ENCODE results near the gene MYBPHL.

The MYBPHL gene

GRCh38 chr1:109265016-109265415 is 41.8 kb downstream of the MYBPHL start:
- no peak overlapping the region for H3K4me3 ChIP-seq (ENCODE audit: low read depth, low read length)
- TF ChIP-seq CTCF (IDR thresholded peaks at IDR 0.05; ENCODE audit: insufficient read depth, low read length, missing control alignments), result no peak
- ChIA-PET CTCF (interaction anchor here (0.9 to 11.4 kb wide), 16 partner anchors 9 to 270 kb away, joined by 3 to 206 read pairs (median 6); partner anchors contain the start of genes PSRC1 and SORT1), POLR2A (no interaction called here)
- DNase-seq (ENCODE audit: low read depth, low spot score), result no peak

DNA sequence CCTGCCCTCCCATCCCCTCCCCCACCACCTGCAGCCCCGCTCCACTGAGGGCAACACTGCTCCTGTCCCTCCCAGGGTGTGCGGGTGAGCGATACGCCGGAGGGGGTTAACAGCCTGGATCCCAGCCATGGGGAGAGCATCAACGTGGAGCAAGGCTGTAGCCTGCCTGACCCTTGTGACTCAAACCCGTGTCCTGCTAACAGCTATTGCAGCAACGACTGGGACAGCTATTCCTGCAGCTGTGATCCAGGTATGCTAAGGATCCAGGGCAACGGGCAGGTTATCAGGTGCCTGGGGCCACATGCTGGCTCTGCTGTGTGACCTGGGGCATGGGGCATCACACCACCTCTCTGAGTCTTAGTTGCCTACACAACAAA is 42.4 kb downstream of the MYBPHL start:
- CTCF ChIA-PET, result interaction anchor here (0.6 to 11.4 kb wide), 28 partner anchors 9 to 270 kb away, joined by 3 to 206 read pairs (median 4); partner anchors contain the start of genes PSRC1 and SORT1
- TF ChIP-seq CTCF (IDR thresholded peaks at IDR 0.05; ENCODE audit: insufficient read depth, low read length, missing control alignments), result no peak
- POLR2A ChIA-PET, result no interaction called here
- no peak for DNase-seq (ENCODE audit: low read depth, low spot score)
- no peak overlapping the region for H3K4me3 ChIP-seq (ENCODE audit: low read depth, low read length)

DNA sequence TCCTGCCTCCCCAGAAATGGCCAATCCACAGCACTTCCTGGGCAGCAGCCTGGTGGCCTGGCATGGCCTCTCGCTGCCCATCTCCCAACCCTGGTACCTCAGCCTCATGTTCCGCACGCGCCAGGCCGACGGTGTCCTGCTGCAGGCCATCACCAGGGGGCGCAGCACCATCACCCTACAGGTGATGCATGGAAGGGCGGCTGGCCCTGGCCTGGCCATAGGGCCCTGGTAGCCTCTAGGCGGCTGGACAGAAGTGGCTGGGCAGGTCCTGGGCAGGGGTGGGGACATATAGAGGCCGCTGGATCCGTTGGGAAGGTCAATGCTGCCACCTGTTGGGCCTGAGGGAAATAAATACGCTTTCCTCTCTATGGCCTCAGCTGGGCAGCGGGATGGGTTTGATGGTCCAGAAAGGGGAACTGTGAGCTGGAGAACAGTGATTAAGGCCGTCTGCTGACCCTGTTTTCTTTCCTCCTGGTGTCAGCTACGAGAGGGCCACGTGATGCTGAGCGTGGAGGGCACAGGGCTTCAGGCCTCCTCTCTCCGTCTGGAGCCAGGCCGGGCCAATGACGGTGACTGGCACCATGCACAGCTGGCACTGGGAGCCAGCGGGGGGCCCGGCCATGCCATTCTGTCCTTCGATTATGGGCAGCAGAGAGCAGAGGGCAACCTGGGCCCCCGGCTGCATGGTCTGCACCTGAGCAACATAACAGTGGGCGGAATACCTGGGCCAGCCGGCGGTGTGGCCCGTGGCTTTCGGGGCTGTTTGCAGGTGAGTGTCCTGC is 43.0 kb downstream of the MYBPHL start:
- no peak overlapping the region for H3K4me3 ChIP-seq (ENCODE audit: low read depth, low read length)
- ChIA-PET POLR2A (no interaction called here), CTCF (interaction anchor here (0.6 to 11.4 kb wide), 27 partner anchors 10 to 271 kb away, joined by 3 to 206 read pairs (median 4); partner anchors contain the start of genes PSRC1 and SORT1)
- peak; percentile 98 for TF ChIP-seq CTCF (IDR thresholded peaks at IDR 0.05; ENCODE audit: insufficient read depth, low read length, missing control alignments)
- DNase-seq (ENCODE audit: low read depth, low spot score), result no peak

GRCh38 chr1:109263234-109263596 is 43.6 kb downstream of the MYBPHL start:
- CTCF ChIA-PET, result interaction anchor here (0.9 to 11.4 kb wide), 19 partner anchors 10 to 272 kb away, joined by 3 to 206 read pairs (median 6); partner anchors contain the start of genes PSRC1 and SORT1
- TF ChIP-seq CTCF (IDR thresholded peaks at IDR 0.05; ENCODE audit: insufficient read depth, low read length, missing control alignments), result no peak
- POLR2A ChIA-PET, result no interaction called here
- H3K4me3 ChIP-seq (ENCODE audit: low read depth, low read length), result no peak overlapping the region
- DNase-seq (ENCODE audit: low read depth, low spot score), result no peak

DNA sequence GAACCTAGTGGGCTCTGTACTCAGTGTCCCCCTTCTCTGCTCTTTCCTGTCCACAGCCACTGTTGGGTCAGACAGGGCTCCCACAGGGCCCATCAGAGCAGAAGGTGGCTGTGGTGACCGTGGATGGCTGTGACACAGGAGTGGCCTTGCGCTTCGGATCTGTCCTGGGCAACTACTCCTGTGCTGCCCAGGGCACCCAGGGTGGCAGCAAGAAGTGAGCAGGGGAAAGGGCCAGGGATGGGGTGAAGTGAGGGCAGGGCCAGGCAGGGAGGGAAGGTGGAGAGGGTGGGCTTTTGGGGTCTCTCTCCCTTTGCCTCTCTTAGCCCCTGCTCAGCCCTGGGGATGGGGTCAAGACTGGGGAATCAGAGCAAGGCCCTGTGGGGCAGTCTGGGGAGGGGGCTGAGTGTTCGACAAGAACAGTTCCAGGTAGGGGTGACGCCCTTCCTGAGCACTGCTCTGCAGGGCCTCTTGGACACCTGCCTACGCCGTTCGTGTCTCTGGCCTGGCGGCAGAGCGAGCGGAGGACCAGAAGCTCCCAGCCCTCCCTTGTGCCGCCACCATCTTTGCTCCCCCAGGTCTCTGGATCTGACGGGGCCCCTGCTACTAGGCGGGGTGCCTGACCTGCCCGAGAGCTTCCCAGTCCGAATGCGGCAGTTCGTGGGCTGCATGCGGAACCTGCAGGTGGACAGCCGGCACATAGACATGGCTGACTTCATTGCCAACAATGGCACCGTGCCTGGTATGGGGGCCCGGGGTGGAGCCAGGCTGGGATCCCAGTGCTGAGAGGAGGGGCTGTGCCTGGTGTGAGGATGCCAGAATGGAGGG is 44.4 kb downstream of the MYBPHL start:
- no peak for TF ChIP-seq CTCF (IDR thresholded peaks at IDR 0.05; ENCODE audit: insufficient read depth, low read length, missing control alignments)
- H3K4me3 ChIP-seq (ENCODE audit: low read depth, low read length), result no peak overlapping the region
- ChIA-PET POLR2A (no interaction called here), CTCF (interaction anchor here (1.0 to 11.4 kb wide), 9 partner anchors 9 to 270 kb away, joined by 3 to 206 read pairs (median 24); partner anchors contain the start of genes PSRC1 and SORT1)
- DNase-seq (ENCODE audit: low read depth, low spot score), result no peak

- no peak overlapping the region for H3K4me3 ChIP-seq (ENCODE audit: low read depth, low read length)
- ChIA-PET POLR2A (no interaction called here), CTCF (interaction anchor here (2.3 to 11.4 kb wide), 2 partner anchors 15 to 137 kb away, joined by 10 to 206 read pairs; partner anchors contain the start of gene SORT1)
- DNase-seq (ENCODE audit: low read depth, low spot score), result no peak
- TF ChIP-seq CTCF (IDR thresholded peaks at IDR 0.05; ENCODE audit: insufficient read depth, low read length, missing control alignments), result no peak
Measured at GRCh38 chr1:109261578-109261977, 45.2 kb downstream of the MYBPHL start.

Measured in AG04449 (cell line).